Right renal cortex interstitium (tissue), 3 donors: Measurements from ENCODE around the gene ECSIT. TPM values are rescaled to one million over a fixed set of nuclear protein-coding genes. Genes with fewer than 3 reads are reported as not detected.

Experiments
- polyA plus RNA-seq, 3 donors: library from polyadenylated mRNA; unstranded; fragments of 120-200 nt; gene quantifications; one replicate each; pipeline ENCODE4 v1.2.1, GENCODE V29; 2013; ENCODE audit not compliant: insufficient read length in 3 of 3

Gene ECSIT
- polyA plus RNA-seq, 3 donors = 36.5 to 40.4 (median 38.8) TPM

Other genes starting within 250 kb of the ECSIT start
- not detected for gene TSPAN16, start 233.0 kb downstream of the ECSIT start, polyA plus RNA-seq
- 10 to 100 TPM; 14.4 to 19.2 (median 17.4) TPM for gene RAB3D, start 189.5 kb downstream of the ECSIT start, polyA plus RNA-seq
- gene TMEM205, start 182.9 kb downstream of the ECSIT start, polyA plus RNA-seq = 100 to 1,000 TPM; 126 to 159 (median 135) TPM
- 10 to 100 TPM; 21.5 to 23.3 (median 21.8) TPM for gene CCDC159, start 182.6 kb downstream of the ECSIT start, polyA plus RNA-seq
- 10 to 100 TPM in 2 of 3 donors, 1 to 10 TPM in 1; 9.2 to 11.3 (median 10.0) TPM for gene PLPPR2, start 173.7 kb downstream of the ECSIT start, polyA plus RNA-seq
- 1 to 10 TPM; 3.0 to 3.2 (median 3.1) TPM for gene SWSAP1, start 154.5 kb downstream of the ECSIT start, polyA plus RNA-seq
- 10 to 100 TPM; 15.0 to 17.2 (median 15.7) TPM for gene EPOR, start 144.8 kb downstream of the ECSIT start, polyA plus RNA-seq
- gene RGL3, start 109.8 kb downstream of the ECSIT start, polyA plus RNA-seq = 10 to 100 TPM; 47.6 to 64.8 (median 55.5) TPM
- gene ODAD3, start 94.0 kb downstream of the ECSIT start, polyA plus RNA-seq = 1 to 10 TPM; 1.5 to 1.6 (median 1.5) TPM
- gene PRKCSH, start 93.5 kb downstream of the ECSIT start, polyA plus RNA-seq = 100 to 1,000 TPM; 299 to 323 (median 323) TPM
- gene ELAVL3, start 48.1 kb downstream of the ECSIT start, polyA plus RNA-seq = under 1 TPM; 0.04 to 0.35 (median 0.04) TPM
- gene ZNF653, start 23.3 kb downstream of the ECSIT start, polyA plus RNA-seq = 1 to 10 TPM; 9.0 to 9.9 (median 9.4) TPM
- 1 to 10 TPM; 2.2 to 3.0 (median 2.2) TPM for gene CNN1, start 9.7 kb upstream of the ECSIT start, polyA plus RNA-seq
- gene ELOF1, start 30.1 kb upstream of the ECSIT start, polyA plus RNA-seq = 10 to 100 TPM; 43.5 to 48.5 (median 44.9) TPM
- 10 to 100 TPM; 12.6 to 17.2 (median 15.5) TPM for gene ACP5, start 48.5 kb upstream of the ECSIT start, polyA plus RNA-seq
- 10 to 100 TPM; 47.8 to 56.1 (median 51.9) TPM for gene ZNF627, start 68.3 kb upstream of the ECSIT start, polyA plus RNA-seq
- 10 to 100 TPM; 11.8 to 14.2 (median 12.5) TPM for gene ZNF823, start 209.8 kb upstream of the ECSIT start, polyA plus RNA-seq
- 10 to 100 TPM; 15.2 to 19.4 (median 18.8) TPM for gene ZNF441, start 237.9 kb upstream of the ECSIT start, polyA plus RNA-seq